Stimulated activated effector memory CD8-positive, alpha-beta T cell treated with anti-CD3 and anti-CD28 coated beads, Interleukin-12 subunit alpha, Interleukin-12 subunit beta, amount 100 ng/mL, for 72 hours (primary cell): ENCODE data around the gene NKD2.

Experiments
- ATAC-seq: fragments of 150-1000 bp; cut with Tn5 transposase; 2 replicates; pipeline ENCODE4 v1.10.0; 2021
- DNase-seq, 2 donors: peaks; one replicate each; pipeline ENCODE4 v3.0.0; 2021 to 2022; ENCODE audit warnings: low spot score in 2 of 2
- H3K27ac Mint-ChIP-seq: one replicate; pipeline ENCODE4 v1.8.0; 2022; ENCODE audit warnings: mild to moderate bottlenecking, mixed read lengths
- H3K36me3 Mint-ChIP-seq: one replicate; pipeline ENCODE4 v1.8.0; 2022; ENCODE audit warnings: mild to moderate bottlenecking, mixed read lengths
- H3K4me1 Mint-ChIP-seq: one replicate; pipeline ENCODE4 v1.8.0; 2022; ENCODE audit warnings: mixed read lengths
- H3K4me3 Mint-ChIP-seq: one replicate; pipeline ENCODE4 v1.8.0; 2022; ENCODE audit warnings: mild to moderate bottlenecking, mixed read lengths
- H3K9me3 Mint-ChIP-seq: one replicate; pipeline ENCODE4 v1.8.0; 2022; ENCODE audit warnings: mixed read lengths

NKD2 gene

DNA sequence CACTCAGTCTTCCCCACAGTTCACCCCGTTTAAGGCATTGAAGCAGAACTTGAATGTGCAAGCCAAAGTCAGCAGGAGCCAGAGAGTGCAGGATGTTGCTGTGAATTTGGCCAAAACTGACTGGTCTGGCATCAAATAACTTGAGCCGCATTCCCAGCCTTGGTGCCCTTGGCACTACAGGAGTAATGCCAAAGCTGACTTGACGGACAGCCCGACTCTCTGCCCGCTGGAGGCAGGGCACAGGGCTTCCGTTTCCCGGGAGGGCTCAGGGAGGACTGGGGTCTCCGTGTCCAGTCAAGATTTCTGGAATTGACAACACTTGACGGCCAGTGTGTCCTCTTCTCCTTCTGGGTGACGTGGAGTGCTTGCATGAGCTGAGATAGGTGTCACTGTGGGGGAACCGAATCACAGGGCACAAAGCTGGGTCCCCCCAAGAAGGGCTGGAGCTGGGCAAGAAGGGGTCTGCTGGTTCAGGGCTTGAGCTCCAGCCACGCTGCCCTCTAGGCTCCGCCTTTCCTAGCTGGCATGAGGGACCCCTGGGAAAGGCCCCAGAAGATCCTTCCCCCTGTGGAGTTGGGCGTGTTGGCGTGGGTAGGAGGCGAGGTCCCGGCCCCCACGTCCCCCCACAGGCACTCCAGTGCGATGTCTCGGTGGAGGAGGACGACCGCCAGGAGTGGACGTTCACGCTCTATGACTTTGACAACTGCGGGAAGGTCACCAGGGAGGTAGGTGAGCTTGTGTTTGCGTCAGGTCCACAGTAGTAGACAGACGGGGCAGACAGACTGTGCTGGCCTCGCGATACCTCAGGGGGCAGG, 25.2 kb downstream of the NKD2 start:
- no peak overlapping the region for H3K27ac Mint-ChIP-seq
- no peak for DNase-seq
- H3K36me3 Mint-ChIP-seq: no peaks in the 10 kb centered on the region
- no peak for ATAC-seq
- H3K4me1 Mint-ChIP-seq: peaks cover 6% of the 10 kb centered on the region
- H3K9me3 Mint-ChIP-seq: no peaks in the 10 kb centered on the region
- H3K4me3 Mint-ChIP-seq: no peak overlapping the region

DNA sequence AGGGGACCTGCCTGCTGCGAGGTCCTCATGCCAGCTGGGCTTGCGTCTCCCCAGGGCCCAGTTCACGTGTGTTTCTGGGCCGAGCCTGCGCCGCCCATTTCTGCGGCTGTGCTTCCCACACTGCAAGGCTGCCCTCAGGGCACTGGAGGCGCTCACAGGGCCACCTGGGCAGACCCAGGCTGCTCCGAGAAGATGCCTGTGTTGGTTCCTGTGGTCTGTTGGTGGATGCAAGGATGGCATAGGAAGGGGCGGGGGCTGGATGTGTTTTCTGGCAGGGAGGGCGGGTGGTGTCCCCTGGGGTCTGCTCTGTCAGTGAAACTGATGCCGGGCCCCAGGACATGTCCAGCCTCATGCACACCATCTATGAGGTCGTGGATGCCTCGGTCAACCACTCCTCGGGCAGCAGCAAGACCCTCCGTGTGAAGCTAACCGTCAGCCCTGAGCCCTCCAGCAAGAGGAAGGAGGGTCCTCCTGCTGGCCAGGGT, 25.9 kb downstream of the NKD2 start:
- ATAC-seq (no peak), DNase-seq (no peak)
- Mint-ChIP-seq H3K36me3 (no peaks in the 10 kb centered on the region), H3K4me3 (no peak overlapping the region), H3K27ac (no peak overlapping the region), H3K4me1 (peaks cover 6% of the 10 kb centered on the region), H3K9me3 (no peaks in the 10 kb centered on the region)

DNA sequence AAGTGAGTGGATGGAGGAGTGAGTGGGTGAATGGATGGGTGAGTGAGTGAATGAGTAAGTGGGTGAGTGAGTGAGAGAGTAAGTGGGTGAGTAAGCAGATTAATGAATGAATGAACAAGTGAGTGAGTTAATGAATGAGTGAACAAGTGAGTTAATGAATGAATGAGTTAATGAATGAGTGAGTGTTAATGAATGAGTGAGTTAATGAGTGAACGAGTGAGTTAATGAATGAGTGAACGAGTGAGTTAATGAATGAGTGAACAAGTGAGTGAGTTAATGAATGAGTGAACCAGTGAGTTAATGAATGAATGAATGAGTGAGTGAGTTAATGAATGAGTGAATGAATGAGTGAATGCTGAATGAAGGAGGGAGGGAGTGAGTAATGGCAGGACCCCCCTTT, 26.4 kb downstream of the NKD2 start:
- Mint-ChIP-seq H3K36me3 (no peaks in the 10 kb centered on the region), H3K4me3 (no peak overlapping the region), H3K27ac (no peak overlapping the region), H3K9me3 (no peaks in the 10 kb centered on the region), H3K4me1 (peaks cover 6% of the 10 kb centered on the region)
- DNase-seq (no peak), ATAC-seq (no peak)

DNA sequence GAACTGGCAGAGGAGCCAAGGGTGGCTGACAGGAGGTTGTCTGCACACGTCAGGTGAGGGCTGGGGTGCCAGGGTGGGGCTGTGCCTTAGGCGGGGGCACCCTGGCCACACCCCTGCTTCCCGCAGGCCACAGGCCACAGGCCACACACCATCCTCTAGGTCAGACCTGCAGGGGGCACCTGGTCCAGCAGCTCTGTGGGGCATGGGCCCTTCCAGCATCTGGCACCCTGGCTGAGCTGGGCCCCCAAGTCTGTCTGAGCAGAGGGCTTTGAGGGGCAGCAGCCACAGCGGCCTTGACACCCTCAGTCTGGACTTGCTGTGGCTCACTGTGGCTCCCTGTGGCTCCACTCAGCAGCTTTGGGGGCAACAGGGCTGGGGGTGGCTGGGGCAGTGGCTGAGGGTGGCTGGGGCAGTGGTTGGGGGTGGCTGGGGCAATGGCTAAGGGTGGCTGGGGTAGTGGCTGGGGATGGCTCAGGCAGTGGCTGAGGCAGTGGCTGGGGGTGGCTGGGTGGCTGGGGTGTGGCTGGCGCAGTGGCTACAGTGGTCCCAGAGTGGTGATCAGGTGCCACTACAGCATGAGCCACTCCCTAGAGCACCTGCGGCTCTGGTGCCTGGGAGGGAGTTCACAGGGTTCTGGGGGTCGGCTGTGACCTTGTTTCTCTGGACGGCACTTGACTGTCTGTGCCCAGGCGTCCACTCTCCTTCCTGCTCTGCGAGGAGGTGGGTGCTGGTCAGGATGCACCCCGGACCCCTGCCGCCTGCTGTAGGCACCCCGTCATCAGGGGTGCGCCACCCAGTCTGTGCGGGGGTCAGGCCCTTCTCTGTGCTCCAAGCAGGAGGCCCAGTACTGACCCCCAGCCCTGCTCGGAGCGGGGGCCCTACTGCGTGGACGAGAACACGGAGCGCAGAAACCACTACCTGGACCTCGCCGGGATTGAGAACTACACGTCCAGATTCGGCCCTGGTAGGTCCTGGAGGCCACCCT, 27.1 kb downstream of the NKD2 start:
- Mint-ChIP-seq H3K4me1 (peaks cover 6% of the 10 kb centered on the region), H3K27ac (no peak overlapping the region), H3K9me3 (no peaks in the 10 kb centered on the region), H3K36me3 (no peaks in the 10 kb centered on the region), H3K4me3 (no peak overlapping the region)
- DNase-seq (no peak), ATAC-seq (peak; percentile 38)

DNA sequence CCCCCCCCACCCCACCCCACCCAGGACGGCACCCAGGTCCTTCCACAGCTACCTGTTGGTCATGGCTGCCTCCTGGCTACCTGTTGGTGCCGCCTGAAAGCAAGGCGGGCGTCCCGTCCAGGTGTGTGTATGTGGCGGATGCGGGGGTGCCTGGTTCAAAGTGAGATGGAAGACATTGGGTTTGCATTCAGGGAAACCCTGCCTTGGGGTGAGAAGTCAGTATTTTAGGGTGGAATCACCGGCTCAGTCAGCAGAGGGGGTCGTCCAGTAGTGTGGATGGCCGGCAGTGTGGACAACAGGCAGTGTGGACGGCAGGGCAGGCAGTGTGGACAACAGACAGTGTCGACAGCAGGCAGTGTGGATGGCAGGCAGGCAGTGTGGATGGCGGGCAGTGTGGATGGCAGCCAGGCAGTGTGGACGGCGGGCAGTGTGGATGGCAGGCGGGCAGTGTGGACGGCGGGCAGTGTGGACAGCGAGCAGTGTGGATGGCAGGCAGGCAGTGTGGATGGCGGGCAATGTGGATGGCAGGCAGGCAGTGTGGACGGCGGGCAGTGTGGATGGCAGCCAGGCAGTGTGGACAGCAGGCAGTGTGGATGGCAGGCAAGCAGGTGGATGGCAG, 28.0 kb downstream of the NKD2 start:
- Mint-ChIP-seq H3K4me1 (peaks cover 15% of the 10 kb centered on the region), H3K9me3 (peaks cover 8% of the 10 kb centered on the region), H3K27ac (no peak overlapping the region), H3K36me3 (peaks cover 4% of the 10 kb centered on the region), H3K4me3 (no peak overlapping the region)
- DNase-seq: no peak
- ATAC-seq: no peak

DNA sequence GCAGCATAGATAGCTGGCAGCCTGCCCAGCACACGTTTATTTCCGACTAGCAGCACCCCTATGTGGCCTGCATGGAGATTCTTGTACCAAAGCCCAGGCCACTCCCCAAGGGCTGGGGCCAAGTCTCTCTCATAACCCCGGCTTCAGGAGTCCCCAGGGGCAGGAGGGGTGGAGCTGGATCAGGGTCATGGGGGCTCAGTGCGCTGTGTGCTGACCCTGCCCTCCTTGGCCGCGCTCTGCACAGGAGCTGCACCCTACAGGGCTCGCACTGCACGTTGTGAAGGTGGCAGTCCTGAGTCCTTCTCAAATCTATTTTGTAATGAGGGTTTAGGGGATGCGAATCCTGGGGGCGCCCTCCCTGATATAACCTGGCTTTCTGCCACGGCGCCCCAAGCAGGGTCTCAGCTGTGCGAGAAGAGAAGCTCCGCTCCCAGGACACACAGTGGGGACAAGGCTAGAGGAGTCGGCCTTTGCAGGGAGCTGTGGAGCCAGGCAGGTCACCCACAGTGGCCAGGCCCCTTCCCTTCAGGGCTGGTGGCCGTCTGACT, 28.6 kb downstream of the NKD2 start:
- peaks cover 21% of the 10 kb centered on the region for H3K4me1 Mint-ChIP-seq
- DNase-seq: no peak
- peaks cover 8% of the 10 kb centered on the region for H3K36me3 Mint-ChIP-seq
- no peak overlapping the region for H3K27ac Mint-ChIP-seq
- peaks cover 14% of the 10 kb centered on the region for H3K9me3 Mint-ChIP-seq
- no peak overlapping the region for H3K4me3 Mint-ChIP-seq
- no peak for ATAC-seq

DNA sequence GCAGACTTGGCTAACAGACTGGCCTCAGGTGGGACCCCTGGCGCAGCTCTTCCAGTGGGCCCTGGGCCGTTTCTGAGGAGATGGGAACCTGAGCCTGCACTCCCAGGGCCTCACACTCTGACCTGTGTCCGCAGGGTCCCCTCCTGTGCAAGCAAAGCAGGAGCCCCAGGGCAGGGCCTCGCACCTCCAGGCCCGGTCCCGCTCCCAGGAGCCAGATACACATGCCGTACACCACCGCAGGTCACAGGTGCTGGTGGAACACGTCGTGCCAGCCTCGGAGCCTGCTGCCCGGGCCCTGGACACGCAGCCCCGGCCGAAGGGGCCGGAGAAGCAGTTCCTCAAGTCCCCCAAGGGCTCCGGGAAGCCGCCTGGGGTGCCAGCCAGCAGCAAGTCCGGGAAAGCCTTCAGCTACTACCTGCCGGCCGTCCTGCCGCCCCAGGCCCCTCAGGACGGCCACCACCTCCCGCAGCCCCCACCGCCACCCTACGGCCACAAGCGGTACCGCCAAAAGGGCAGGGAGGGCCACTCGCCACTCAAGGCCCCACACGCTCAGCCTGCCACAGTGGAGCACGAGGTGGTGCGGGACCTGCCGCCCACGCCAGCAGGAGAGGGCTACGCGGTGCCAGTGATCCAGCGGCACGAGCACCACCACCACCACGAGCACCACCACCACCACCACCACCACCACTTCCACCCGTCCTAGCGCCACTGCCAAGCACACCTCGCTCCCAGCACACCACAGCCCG, 29.2 kb downstream of the NKD2 start:
- Mint-ChIP-seq H3K36me3 (peaks cover 13% of the 10 kb centered on the region), H3K4me3 (no peak overlapping the region), H3K9me3 (peaks cover 20% of the 10 kb centered on the region), H3K27ac (no peak overlapping the region), H3K4me1 (peaks cover 28% of the 10 kb centered on the region)
- DNase-seq (no peak), ATAC-seq (no peak)

DNA sequence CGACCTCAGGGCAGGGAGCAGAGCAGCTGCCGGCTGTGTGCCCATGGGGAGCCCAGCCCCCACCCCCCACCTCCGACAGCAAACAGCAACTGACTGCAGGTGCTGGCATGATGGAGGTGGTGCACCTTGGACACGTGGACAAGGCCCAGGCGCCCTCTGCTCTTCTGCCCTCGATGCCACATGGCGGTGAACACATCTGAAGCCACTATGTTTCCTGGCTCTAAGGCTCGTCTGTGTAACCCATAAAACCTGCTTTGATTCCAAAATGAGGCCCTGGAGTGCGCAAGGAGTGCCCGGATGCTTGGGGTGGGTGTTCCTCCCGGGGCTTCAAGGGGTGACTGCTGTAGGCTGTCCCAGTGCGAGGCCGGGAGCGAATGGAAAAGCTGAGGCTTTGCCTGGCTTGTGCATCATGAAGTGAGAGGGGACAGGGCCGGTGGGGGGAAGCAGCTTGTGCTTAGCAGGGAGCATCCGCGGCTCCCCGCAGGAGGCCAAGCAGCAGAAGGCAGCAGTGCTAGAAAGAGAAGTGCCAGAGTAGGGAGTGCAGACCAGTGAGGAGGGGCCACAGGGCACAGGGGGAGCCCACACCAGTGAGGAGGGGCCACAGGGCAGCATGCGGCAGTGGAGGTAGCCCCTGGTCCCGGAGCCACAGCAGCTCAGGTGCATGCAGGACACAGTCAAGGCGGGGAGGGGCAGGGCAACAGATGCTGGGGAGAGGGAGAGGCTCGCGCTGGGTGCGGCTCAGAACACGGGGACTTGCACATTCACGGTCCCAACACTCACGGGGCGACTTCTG, 30.0 kb downstream of the NKD2 start:
- DNase-seq (no peak), ATAC-seq (no peak)
- Mint-ChIP-seq H3K4me1 (peaks cover 35% of the 10 kb centered on the region), H3K9me3 (peaks cover 28% of the 10 kb centered on the region), H3K36me3 (peaks cover 21% of the 10 kb centered on the region), H3K4me3 (no peak overlapping the region), H3K27ac (no peak overlapping the region)

DNA sequence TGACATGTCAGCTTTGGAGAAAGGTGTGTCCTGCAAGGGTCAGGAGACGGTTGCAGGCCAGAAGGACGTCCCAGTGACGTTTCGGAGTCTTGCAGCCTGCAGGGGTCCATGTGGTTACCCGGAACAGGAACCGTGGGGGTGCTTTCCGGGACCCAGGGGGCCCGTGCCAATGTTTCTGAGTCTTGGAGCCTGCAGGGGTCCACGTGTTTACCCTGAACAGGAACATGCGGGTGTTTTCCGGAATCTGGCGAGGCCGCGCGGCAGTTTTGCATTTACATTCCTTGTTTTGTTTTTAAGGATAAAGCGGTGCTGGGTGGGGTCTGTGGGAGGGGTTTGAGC, 30.6 kb downstream of the NKD2 start:
- Mint-ChIP-seq H3K27ac (no peak overlapping the region), H3K36me3 (peaks cover 26% of the 10 kb centered on the region), H3K4me1 (peaks cover 41% of the 10 kb centered on the region), H3K9me3 (peaks cover 34% of the 10 kb centered on the region), H3K4me3 (no peak overlapping the region)
- no peak for DNase-seq
- no peak for ATAC-seq

DNA sequence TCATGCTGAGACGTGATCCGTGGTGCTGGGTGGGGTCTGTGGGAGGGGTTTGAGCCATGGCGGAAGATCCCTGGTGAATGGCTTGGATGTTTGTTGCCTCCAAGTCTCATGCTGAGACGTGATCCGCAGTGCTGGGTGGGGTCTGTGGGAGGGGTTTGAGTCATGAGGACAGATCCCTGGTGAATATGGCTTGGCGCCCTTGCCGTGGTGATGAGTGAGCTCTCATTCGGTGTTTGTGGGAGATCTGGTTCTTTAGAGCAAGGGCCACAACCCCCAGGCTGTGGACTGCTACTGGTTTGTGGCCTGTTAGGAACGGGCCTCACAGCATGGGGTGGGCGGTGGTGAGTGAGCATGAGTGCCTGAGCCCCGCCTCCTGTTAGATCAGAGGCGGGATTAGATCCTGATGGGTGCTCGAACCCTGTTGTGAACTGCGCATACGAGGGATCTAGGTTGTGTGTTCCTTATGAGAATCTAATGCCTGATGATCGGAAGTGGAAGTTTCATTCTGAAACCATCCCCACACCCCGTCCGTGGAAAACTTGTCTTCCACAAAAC, 31.2 kb downstream of the NKD2 start:
- Mint-ChIP-seq H3K4me1 (peaks cover 47% of the 10 kb centered on the region), H3K36me3 (peaks cover 32% of the 10 kb centered on the region), H3K9me3 (peaks cover 40% of the 10 kb centered on the region), H3K27ac (no peak overlapping the region), H3K4me3 (no peak overlapping the region)
- ATAC-seq: no peak
- DNase-seq: no peak

DNA sequence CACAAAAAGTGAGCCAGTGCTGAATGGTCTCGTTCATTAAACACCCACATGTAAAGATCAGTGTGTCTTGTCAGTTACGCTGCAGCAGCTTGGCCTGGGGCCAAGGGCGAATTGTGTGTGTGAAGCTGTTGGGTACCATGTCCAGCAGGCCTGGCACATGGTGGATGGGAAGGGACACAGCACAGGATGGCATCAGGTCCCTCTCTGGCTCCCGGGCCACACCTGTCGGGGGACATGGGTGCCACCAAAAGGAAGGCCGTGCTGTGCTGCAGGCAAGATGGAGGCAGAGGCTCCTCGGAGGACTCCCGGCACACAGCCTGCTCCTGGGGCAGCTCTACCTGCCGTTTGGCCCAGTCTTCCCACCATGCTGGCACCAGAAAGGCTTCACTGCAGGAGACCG, 32.0 kb downstream of the NKD2 start:
- DNase-seq (no peak), ATAC-seq (no peak)
- Mint-ChIP-seq H3K4me3 (no peak overlapping the region), H3K27ac (no peak overlapping the region), H3K4me1 (peaks cover 49% of the 10 kb centered on the region), H3K36me3 (peaks cover 39% of the 10 kb centered on the region), H3K9me3 (peaks cover 48% of the 10 kb centered on the region)

DNA sequence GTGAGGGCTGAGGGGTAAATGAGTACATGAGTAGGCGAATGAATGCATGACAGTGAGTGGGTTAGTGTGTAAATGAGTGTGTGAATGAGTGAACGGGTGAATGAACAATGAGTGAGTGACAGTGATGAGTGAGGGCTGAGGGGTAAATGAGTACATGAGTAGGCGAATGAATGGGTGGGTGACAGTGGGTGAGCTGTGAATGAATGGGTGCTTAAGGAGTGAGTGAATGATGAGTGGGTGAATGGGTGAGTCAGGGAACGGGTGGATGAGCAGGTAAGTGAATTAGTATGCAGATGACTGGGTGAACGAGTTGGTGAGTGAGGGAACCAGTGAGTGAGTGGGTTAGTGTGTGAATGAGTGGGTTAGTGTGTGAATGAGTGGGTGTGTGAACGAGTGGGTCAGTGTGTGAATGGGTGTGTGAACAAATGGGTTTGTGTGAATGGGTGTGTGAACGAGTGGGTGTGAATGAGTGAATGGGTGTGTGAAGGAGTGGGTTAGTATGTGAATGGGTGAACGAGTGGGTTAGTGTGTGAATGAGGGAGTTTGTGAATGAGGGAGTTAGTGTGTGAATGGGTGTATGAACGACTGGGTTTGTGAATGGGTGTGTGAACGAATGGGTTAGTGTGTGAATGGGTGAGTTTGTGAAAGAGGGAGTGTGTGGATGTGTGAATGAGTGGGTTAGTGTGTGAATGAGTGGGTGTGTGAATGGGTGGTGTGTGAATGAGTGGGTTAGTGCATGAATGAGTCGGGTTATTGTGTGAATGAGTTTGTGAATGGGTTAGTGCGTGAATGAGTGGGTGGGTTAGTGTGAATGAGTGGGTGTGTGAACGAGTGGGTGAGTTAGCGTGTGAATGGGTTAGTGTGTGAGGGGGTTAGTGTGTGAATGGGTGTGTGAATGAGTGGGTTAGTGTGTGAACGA, 32.9 kb downstream of the NKD2 start:
- H3K9me3 Mint-ChIP-seq: peaks cover 57% of the 10 kb centered on the region

DNA sequence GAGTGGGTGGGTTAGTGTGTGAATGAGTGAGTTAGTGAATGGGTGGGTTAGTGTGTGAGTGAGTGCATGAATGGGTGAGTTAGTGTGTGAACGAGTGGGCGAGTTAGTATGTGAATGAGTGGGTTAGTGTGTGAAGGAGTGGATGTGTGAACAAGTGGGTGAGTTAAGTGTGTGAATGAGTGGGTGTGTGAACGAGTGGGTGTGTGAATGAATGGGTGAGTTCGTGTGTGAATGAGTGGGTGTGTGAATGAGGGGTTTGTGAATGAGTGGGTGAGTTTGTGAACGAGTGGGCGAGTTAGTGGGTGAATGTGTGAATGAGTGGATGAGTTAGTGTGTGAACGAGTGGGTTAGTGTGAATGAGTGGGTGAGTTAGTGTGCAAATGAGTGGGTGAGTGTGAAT, 34.0 kb downstream of the NKD2 start:
- H3K4me3 Mint-ChIP-seq: no peak overlapping the region
- ATAC-seq: no peak

More for the DNA sequence above, 32.9 kb downstream of the NKD2 start:
- Mint-ChIP-seq H3K4me1 (peaks cover 58% of the 10 kb centered on the region), H3K27ac (peak overlapping the region; percentile 44), H3K36me3 (peaks cover 48% of the 10 kb centered on the region), H3K4me3 (no peak overlapping the region)
- ATAC-seq (peak; percentile 88), DNase-seq (no peak)

More for the DNA sequence above, 34.0 kb downstream of the NKD2 start:
- peaks cover 54% of the 10 kb centered on the region for H3K36me3 Mint-ChIP-seq
- H3K4me1 Mint-ChIP-seq: peaks cover 70% of the 10 kb centered on the region
- peaks cover 68% of the 10 kb centered on the region for H3K9me3 Mint-ChIP-seq
- H3K27ac Mint-ChIP-seq: peak overlapping the region; percentile 44
- DNase-seq: no peak
